ENCODE results near the gene HEATR5B. TPM values are rescaled to one million over a fixed set of nuclear protein-coding genes. Genes with fewer than 3 reads are reported as not detected.

HEATR5B gene
- total RNA-seq (10 to 100 TPM; 52.6 to 55.2 TPM), polyA plus RNA-seq (10 to 100 TPM in 1 of 2 donors, 1 to 10 TPM in 1; 6.1 to 20.7 TPM)

DNA sequence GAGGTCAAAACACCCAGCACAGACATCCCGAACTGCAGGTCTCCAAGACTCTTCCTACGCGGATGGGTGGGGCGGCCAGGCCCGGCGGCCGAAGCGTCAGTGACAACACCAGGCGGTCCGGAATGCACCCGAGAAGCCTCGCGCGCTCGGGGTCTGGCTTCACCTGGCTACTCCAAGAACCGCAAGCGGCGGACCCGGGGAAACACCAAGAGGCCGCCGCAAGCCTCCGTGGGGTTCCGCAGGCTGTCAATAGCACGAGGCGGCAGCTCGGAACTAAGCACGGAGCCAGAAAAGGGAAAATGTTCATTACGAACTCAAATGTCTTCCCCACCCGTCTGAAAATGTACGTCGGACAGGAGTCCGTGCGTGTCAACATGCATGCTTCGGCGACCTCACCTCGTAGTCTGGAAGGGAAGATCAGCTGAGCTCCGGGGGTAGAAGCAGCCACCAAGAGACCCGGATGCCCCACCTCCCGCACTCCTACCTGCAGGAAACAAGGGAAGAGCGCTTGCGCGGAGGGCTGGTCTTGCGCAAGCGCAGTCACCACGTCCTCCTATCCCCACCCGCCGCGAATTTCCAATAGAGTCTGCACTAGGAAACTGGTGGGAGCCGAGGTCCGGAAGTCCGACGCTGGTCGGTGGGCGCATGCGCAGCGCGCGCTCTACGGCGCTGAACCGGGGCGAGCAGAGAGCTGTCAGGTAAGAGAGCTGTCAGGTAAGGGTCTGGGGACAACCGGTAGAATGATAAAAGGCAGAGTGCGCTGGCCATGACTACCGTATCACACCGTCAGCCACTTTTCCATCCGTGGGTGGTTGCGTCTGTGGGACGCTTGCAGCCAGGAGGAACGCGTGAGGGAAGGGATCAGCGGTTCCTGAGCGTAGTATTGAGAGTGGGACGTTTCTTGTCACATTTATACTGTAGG is at the start of gene HEATR5B, which contains the start of gene GPATCH11:
Gene HEATR5B, minus strand, starts transcription at position 500 of the 922 bp plus-strand sequence. CDS start 958 bp downstream, outside the sequence.
Gene GPATCH11, plus strand, starts transcription at position 646 of the 922 bp plus-strand sequence. CDS start 3,864 bp downstream, outside the sequence.
- no peaks in the 10 kb centered on the region for H3K9me3 Mint-ChIP-seq
- DNase-seq = peak; percentile 93 to 95 (median 94)
- peaks cover 53% of the 10 kb centered on the region for H3K4me1 ChIP-seq (ENCODE audit: insufficient read depth, low read length)
- intact Hi-C loops (cut with micrococcal nuclease) = loop anchor here (1.0 to 2.0 kb wide), 3 partner anchors 73 to 118 kb away; partner anchors contain the start of genes CEBPZOS, EIF2AK2 and STRN
- CTCF ChIA-PET (ENCODE audit: partially characterized antibody) = interaction anchor here (1.0 to 1.2 kb wide), 2 partner anchors 84 to 148 kb away, joined by 3 read pairs; partner anchors contain the start of genes CEBPZ and NDUFAF7
- POLR2A ChIA-PET (ENCODE audit: partially characterized antibody) = interaction anchor here (0.6 to 2.4 kb wide), 4 partner anchors 73 to 948 kb away, joined by 3 to 16 read pairs (median 5); partner anchors contain the start of genes CEBPZ, EIF2AK2, NDUFAF7 and STRN
- H3K4me1 Mint-ChIP-seq = peaks cover 13 to 39% (median 28%) of the 10 kb centered on the region in 4 donors
- H3K4me3 ChIP-seq (ENCODE audit: low read length in 2 of 2) = peak within 1 kb of the TSS; percentile 85 to 94
- peak within 1 kb of the TSS; percentile 81 for H3K27ac ChIP-seq (ENCODE audit: low read depth, low read length)
- H3K4me3 Mint-ChIP-seq = no peak within 1 kb of the TSS
- H3K36me3 ChIP-seq (ENCODE audit: insufficient read depth, low read length) = peaks cover 4% of the 10 kb centered on the region
- no peaks in the 10 kb centered on the region for H3K27me3 Mint-ChIP-seq
- no peaks in the 10 kb centered on the region for H3K27me3 ChIP-seq (ENCODE audit: insufficient read depth, low read length)
- no peaks in the 10 kb centered on the region for H3K9me3 ChIP-seq (ENCODE audit: control insufficient read depth in 1 of 2, low read length in 2 of 2)
- peaks cover 18 to 31% of the 10 kb centered on the region in 2 donors for H3K36me3 Mint-ChIP-seq
- no peak within 1 kb of the TSS for H3K27ac Mint-ChIP-seq

- POLR2A ChIA-PET (ENCODE audit: partially characterized antibody) = no interaction called here
Observed at GRCh38 chr2:37132914-37133313, 48.7 kb upstream of the HEATR5B start.

DNA sequence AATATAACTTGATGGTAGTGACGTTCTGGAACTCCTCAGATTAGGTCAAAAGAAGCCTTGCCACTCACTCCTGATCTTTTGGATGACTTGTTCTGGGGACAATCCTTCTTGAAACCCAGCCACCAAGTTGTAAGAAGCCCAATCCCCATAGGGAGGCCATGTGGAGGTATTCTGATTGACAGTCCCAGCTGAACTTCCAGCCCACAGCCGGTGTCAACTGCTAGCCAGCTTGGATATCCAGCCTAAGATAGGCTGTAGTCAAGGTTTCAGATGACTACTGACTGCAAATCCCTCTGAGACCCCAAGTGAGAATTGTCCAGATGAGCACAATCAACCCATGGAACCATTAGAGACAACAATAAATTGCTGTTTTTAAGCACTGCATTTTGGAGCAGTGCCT is 41.2 kb upstream of the HEATR5B start:
- ChIA-PET CTCF (ENCODE audit: partially characterized antibody) (no interaction called here), POLR2A (ENCODE audit: partially characterized antibody) (no interaction called here)

More at GRCh38 chr2:37132914-37133313, 48.7 kb upstream of the HEATR5B start:
- peaks cover 41 to 58% of the 10 kb centered on the region in 2 donors for H3K36me3 Mint-ChIP-seq
- Histone ChIP-seq H3K27ac (ENCODE audit: low read depth, low read length) (no peak overlapping the region), H3K36me3 (ENCODE audit: insufficient read depth, low read length) (peaks cover 53% of the 10 kb centered on the region), H3K4me3 (ENCODE audit: low read length in 2 of 2) (no peak overlapping the region), H3K4me1 (ENCODE audit: insufficient read depth, low read length) (no peaks in the 10 kb centered on the region), H3K27me3 (ENCODE audit: insufficient read depth, low read length) (no peaks in the 10 kb centered on the region), H3K9me3 (ENCODE audit: control insufficient read depth in 1 of 2, low read length in 2 of 2) (no peaks in the 10 kb centered on the region)
- H3K4me1 Mint-ChIP-seq = peaks cover 0 to 12% (median 2%) of the 10 kb centered on the region in 4 donors
- intact Hi-C loops (cut with micrococcal nuclease) = no loop called here
- H3K27ac Mint-ChIP-seq = peak overlapping the region in 1 of 7 donors; percentile 28
- no peak overlapping the region for H3K4me3 Mint-ChIP-seq
- DNase-seq = no peak
- peaks cover 0 to 5% (median 0%) of the 10 kb centered on the region in 8 donors for H3K9me3 Mint-ChIP-seq
- CTCF ChIA-PET (ENCODE audit: partially characterized antibody) = interaction anchor here (0.6 kb wide), 1 partner anchor 187 kb away, joined by 3 read pairs; no protein-coding TSS in a partner anchor
- H3K27me3 Mint-ChIP-seq = no peaks in the 10 kb centered on the region

DNA sequence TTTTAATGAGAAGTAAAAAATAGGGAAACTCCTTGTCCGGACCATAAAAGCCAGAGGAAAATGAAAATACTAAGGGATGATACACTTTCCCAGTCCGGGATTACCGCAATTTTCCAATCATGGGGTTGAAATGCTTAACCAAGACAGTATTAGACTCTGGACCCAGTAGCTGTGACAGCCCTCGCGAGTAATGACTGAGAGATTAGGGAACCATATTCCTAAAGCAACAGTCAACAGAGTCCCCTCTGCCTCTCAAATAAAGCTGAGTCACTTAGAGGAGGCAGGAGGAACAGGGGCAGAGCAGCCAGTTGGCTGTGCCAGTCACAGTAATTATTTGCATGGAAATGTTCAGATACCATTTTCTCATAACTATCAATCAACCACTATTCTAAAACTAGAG is 35.0 kb upstream of the HEATR5B start:
- Mint-ChIP-seq H3K4me3 (no peak overlapping the region), H3K4me1 (peaks cover 0 to 10% (median 5%) of the 10 kb centered on the region in 4 donors), H3K36me3 (peaks cover 34 to 56% of the 10 kb centered on the region in 2 donors), H3K9me3 (no peaks in the 10 kb centered on the region), H3K27me3 (no peaks in the 10 kb centered on the region), H3K27ac (no peak overlapping the region)
- Histone ChIP-seq H3K27me3 (ENCODE audit: insufficient read depth, low read length) (no peaks in the 10 kb centered on the region), H3K4me1 (ENCODE audit: insufficient read depth, low read length) (no peaks in the 10 kb centered on the region), H3K4me3 (ENCODE audit: low read length in 2 of 2) (no peak overlapping the region), H3K36me3 (ENCODE audit: insufficient read depth, low read length) (peaks cover 25% of the 10 kb centered on the region), H3K9me3 (ENCODE audit: control insufficient read depth in 1 of 2, low read length in 2 of 2) (no peaks in the 10 kb centered on the region), H3K27ac (ENCODE audit: low read depth, low read length) (no peak overlapping the region)
- intact Hi-C loops (cut with micrococcal nuclease) = no loop called here
- ChIA-PET POLR2A (ENCODE audit: partially characterized antibody) (no interaction called here), CTCF (ENCODE audit: partially characterized antibody) (no interaction called here)
- DNase-seq = no peak

More for the DNA sequence above, 41.2 kb upstream of the HEATR5B start:
- no peak overlapping the region for H3K4me3 Mint-ChIP-seq
- Histone ChIP-seq H3K9me3 (ENCODE audit: control insufficient read depth in 1 of 2, low read length in 2 of 2) (no peaks in the 10 kb centered on the region), H3K27me3 (ENCODE audit: insufficient read depth, low read length) (no peaks in the 10 kb centered on the region), H3K36me3 (ENCODE audit: insufficient read depth, low read length) (peaks cover 20% of the 10 kb centered on the region), H3K27ac (ENCODE audit: low read depth, low read length) (no peak overlapping the region), H3K4me1 (ENCODE audit: insufficient read depth, low read length) (no peaks in the 10 kb centered on the region), H3K4me3 (ENCODE audit: low read length in 2 of 2) (no peak overlapping the region)
- H3K36me3 Mint-ChIP-seq = peaks cover 55 to 69% of the 10 kb centered on the region in 2 donors
- H3K27me3 Mint-ChIP-seq = no peaks in the 10 kb centered on the region
- H3K9me3 Mint-ChIP-seq = peaks cover 0 to 2% (median 0%) of the 10 kb centered on the region in 8 donors
- no peak for DNase-seq
- peaks cover 0 to 4% (median 3%) of the 10 kb centered on the region in 4 donors for H3K4me1 Mint-ChIP-seq
- intact Hi-C loops (cut with micrococcal nuclease) = no loop called here
- no peak overlapping the region for H3K27ac Mint-ChIP-seq

DNA sequence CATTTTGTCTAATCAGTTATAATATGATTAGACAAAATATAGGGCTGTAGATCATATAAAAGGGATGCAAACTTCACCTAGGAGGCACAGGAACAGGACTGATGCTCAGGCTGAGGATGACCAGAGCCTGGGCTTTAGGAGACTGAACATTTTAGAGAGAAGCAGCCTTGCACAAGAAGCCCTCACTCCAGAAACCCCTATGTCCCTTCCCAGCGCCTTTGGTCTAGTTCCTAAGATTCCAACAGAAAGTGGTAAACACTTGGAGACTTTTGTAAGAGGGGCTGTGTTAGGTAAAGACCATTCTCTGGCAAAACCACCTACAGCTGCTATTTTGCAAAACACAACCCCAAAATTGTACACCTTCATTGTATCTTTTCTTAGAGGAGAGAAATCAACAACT is 33.4 kb upstream of the HEATR5B start:
- no peak for DNase-seq
- no peaks in the 10 kb centered on the region for H3K27me3 Mint-ChIP-seq
- H3K4me1 Mint-ChIP-seq = peaks cover 0 to 10% (median 5%) of the 10 kb centered on the region in 4 donors
- intact Hi-C loops (cut with micrococcal nuclease) = no loop called here
- CTCF ChIA-PET (ENCODE audit: partially characterized antibody) = no interaction called here
- peak overlapping the region in 2 of 7 donors; percentile 7 to 36 for H3K27ac Mint-ChIP-seq
- POLR2A ChIA-PET (ENCODE audit: partially characterized antibody) = no interaction called here
- no peaks in the 10 kb centered on the region for H3K27me3 ChIP-seq (ENCODE audit: insufficient read depth, low read length)
- no peaks in the 10 kb centered on the region for H3K9me3 Mint-ChIP-seq
- H3K4me3 Mint-ChIP-seq = no peak overlapping the region
- peaks cover 25% of the 10 kb centered on the region for H3K36me3 ChIP-seq (ENCODE audit: insufficient read depth, low read length)
- peaks cover 37 to 57% of the 10 kb centered on the region in 2 donors for H3K36me3 Mint-ChIP-seq
- no peaks in the 10 kb centered on the region for H3K4me1 ChIP-seq (ENCODE audit: insufficient read depth, low read length)
- H3K9me3 ChIP-seq (ENCODE audit: control insufficient read depth in 1 of 2, low read length in 2 of 2) = no peaks in the 10 kb centered on the region
- no peak overlapping the region for H3K27ac ChIP-seq (ENCODE audit: low read depth, low read length)
- no peak overlapping the region for H3K4me3 ChIP-seq (ENCODE audit: low read length in 2 of 2)

- CTCF ChIA-PET (ENCODE audit: partially characterized antibody) = no interaction called here
- Histone ChIP-seq H3K36me3 (ENCODE audit: insufficient read depth, low read length) (peaks cover 17% of the 10 kb centered on the region), H3K4me3 (ENCODE audit: low read length in 2 of 2) (no peak overlapping the region), H3K27ac (ENCODE audit: low read depth, low read length) (no peak overlapping the region), H3K4me1 (ENCODE audit: insufficient read depth, low read length) (no peaks in the 10 kb centered on the region), H3K27me3 (ENCODE audit: insufficient read depth, low read length) (no peaks in the 10 kb centered on the region), H3K9me3 (ENCODE audit: control insufficient read depth in 1 of 2, low read length in 2 of 2) (no peaks in the 10 kb centered on the region)
- intact Hi-C loops (cut with micrococcal nuclease) = no loop called here
- Mint-ChIP-seq H3K4me3 (no peak overlapping the region), H3K27ac (peak overlapping the region in 1 of 7 donors; percentile 14), H3K9me3 (no peaks in the 10 kb centered on the region), H3K36me3 (peaks cover 39 to 62% of the 10 kb centered on the region in 2 donors), H3K27me3 (no peaks in the 10 kb centered on the region), H3K4me1 (peaks cover 0 to 6% (median 4%) of the 10 kb centered on the region in 4 donors)
- DNase-seq = no peak
- POLR2A ChIA-PET (ENCODE audit: partially characterized antibody) = no interaction called here
Observed at GRCh38 chr2:37111958-37112357, 27.8 kb upstream of the HEATR5B start.

Measured in CD4-positive, alpha-beta memory T cell (primary cell).